ELR (cell line): ENCODE results near the gene CSN2.
"Not testable (repeated sequence)": the region's sequence is repeated elsewhere in the genome, so short reads cannot be mapped to it uniquely, and the experiment has no call there.

Source experiments
- DNase-seq: peaks from one replicate; pipeline ENCODE4 v3.0.0-alpha.2; 2015; ENCODE audit warnings: low read depth

CSN2 gene, protein sequence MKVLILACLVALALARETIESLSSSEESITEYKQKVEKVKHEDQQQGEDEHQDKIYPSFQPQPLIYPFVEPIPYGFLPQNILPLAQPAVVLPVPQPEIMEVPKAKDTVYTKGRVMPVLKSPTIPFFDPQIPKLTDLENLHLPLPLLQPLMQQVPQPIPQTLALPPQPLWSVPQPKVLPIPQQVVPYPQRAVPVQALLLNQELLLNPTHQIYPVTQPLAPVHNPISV

DNA sequence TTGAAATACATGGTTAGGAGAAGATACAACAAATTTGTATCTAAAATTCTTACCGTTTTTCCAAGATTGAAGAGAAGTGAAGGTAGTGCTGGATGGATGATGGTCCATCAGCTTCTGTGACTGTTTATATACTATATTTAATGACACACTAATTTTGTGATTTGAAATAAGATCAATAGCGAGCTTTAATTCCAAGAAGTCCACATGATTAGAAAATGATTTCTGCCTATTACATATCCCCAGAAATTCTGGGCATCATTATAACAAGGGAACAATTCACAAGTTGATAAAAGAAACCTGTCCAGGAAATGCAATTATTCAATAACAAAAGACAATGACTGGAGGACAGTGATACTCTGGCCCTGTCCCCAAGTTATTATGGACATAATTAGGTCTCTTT, at the start of gene CSN2:
Gene CSN2, minus strand, starts transcription at position 101 of the 400 bp plus-strand sequence. CDS start 4,733 bp downstream, outside the sequence.
- no peak for DNase-seq

- DNase-seq = no peak
Observed at GRCh38 chr4:70008771-70009170, 43.2 kb upstream of the CSN2 start.

DNA sequence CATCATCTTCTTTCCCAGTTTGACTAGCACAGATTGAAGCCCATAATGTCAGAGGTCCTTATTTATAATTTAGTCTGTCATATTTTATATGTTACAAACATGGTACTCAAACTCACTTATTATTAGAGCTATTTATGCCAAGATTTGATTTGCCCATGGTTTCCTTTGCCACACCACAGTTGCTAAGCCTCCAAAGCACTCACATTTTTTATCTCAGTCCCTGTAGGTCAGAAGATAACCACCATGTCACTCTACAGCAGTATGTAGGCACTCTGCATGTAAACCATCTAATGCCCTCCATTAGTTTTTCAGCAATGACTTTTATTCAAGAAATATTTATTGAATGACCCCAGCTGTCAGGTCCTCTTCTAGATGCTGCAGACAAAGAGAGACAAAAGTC, 37.0 kb upstream of the CSN2 start:
- no peak for DNase-seq

- DNase-seq = no peak
Observed at GRCh38 chr4:70000711-70001110, 35.2 kb upstream of the CSN2 start.

GRCh38 chr4:69999420-69999819, 33.9 kb upstream of the CSN2 start:
- DNase-seq = peak; percentile 10

- DNase-seq = no peak
Observed at GRCh38 chr4:69995526-69996016, 30.0 kb upstream of the CSN2 start, which contains the start of gene STATH. Gene STATH (plus strand): TSS chr4:69995966. CDS start chr4:69998438, 2,472 bp downstream.

- no peak for DNase-seq
Observed at GRCh38 chr4:69994782-69995181, 29.3 kb upstream of the CSN2 start.

- DNase-seq = no peak
Observed at GRCh38 chr4:69991016-69991415, 25.5 kb upstream of the CSN2 start.

GRCh38 chr4:69986663-69987062, 21.1 kb upstream of the CSN2 start:
- no peak for DNase-seq

GRCh38 chr4:69984030-69984443, 18.5 kb upstream of the CSN2 start:
- DNase-seq = no peak

DNA sequence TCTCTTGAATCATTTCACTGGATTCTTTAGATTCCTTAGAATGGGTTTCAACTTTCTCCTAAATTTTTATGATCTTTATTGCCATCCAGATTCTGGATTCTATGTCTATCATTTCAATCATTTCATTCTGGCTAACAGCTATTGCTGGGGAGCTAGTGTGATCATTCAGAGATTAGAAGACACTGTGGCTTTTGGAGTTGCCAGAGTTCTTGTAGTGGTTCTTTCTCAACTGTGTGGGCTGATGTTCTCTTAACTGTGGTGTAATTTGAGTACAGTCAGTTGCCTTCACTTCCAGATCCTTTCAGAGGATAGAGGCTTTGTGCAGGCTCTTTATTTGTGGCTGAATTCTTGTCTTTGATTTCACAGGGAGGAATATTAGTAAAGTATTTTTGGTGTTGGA, 12.1 kb upstream of the CSN2 start:
- DNase-seq = no peak

- no peak for DNase-seq
Observed at GRCh38 chr4:69974631-69975030, 9.1 kb upstream of the CSN2 start.

GRCh38 chr4:69970071-69970470, 4.5 kb upstream of the CSN2 start:
- DNase-seq = no peak

DNA sequence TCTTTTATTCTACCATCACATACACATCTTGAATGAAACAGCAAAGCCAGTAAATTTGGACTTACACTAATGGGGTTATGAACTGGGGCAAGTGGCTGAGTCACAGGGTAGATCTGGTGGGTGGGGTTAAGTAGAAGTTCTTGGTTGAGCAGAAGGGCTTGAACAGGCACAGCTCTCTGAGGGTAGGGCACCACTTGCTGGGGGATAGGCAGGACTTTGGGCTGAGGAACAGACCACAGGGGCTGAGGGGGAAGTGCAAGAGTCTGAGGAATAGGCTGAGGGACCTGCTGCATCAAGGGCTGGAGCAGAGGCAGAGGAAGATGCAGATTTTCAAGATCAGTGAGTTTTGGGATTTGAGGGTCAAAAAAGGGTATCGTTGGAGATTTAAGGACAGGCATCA, 8.3 kb downstream of the CSN2 start:
- no peak for DNase-seq

DNA sequence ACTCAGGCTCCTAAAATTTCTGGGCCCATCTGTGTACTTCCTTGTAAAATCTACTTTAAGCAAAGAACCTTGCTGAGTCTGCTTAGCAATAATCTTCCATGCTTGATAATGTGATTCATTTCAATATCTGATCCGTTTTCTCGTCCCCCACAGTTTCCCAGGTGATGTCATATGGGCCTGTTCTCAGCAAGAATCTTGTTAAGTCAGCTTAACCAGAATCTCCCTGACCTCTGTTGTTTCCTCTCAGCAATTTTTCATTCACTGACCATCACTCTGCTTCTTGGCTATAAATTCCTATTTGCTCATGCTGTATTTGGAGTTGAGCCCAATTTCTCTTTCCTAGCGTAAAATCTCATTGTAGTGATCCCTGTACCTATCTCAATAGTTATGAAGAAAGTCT, 13.9 kb downstream of the CSN2 start:
- DNase-seq = no peak

- DNase-seq = peak; percentile 2
Observed at GRCh38 chr4:69936566-69936965, 29.0 kb downstream of the CSN2 start.

- DNase-seq = no peak
Observed at GRCh38 chr4:69934150-69934549, 31.4 kb downstream of the CSN2 start.

GRCh38 chr4:69930768-69931167, 34.8 kb downstream of the CSN2 start, which contains the start of gene CSN1S1:
Gene CSN1S1 (plus strand): TSS chr4:69931068. CDS start chr4:69932556, 1,488 bp downstream.
- DNase-seq = no peak

GRCh38 chr4:69923782-69924410, 41.6 kb downstream of the CSN2 start:
- DNase-seq = not testable (repeated sequence)

DNA sequence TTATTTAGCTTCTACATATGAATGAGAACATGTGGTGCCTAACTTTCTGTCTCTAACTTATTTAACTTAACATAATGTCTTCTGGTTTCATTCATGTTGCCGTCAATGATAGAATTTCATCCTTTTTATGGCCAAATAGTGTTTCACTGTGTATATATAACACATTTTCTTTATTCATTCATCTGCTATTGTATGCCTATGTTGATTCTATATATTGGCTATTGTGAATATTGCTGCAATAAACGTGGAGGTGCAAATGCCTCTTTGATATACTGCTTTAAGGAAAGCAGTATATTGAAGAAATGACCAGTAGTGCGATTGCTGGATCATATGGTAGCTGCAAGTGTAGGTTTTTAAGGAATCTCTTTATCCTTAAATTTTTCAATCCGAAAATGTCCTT, 44.7 kb downstream of the CSN2 start:
- DNase-seq = no peak

GRCh38 chr4:69910016-69910782, 55.3 kb downstream of the CSN2 start:
- DNase-seq = peak; percentile 4

DNA sequence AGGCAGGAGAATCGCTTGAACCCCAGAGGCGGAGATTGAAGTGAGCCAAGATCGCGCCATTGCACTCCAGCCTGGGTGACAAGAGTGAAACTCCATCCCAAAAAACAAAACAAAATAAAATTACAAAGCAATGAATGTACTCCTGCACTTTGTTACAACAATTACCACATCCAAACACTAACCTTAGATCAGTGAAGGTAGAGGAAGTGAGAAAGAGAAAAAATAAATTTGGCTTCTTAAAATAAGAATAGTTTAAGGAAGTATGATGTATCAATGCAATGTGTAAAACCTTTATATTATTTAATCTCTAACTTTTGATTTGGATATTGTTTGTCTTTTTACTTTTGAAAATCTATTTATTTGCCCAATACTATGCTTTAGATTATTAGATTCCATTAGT, 56.3 kb downstream of the CSN2 start:
- DNase-seq = no peak

- peak; percentile 16 for DNase-seq
Observed at GRCh38 chr4:69907151-69907550, 58.4 kb downstream of the CSN2 start.
